SK-N-SH treated with all-trans-retinoic acid at 6 μM for 48 hours (cell line): ENCODE measurements around the gene ACP3.

Experiments used
- ARNTL ChIP-seq: fragments of 450-650 bp; formaldehyde crosslinking; IDR thresholded peaks from 2 replicates; pipeline ENCODE4 v1.5.0; 2020; ENCODE audit warnings: low read depth, mild to moderate bottlenecking, moderate library complexity, borderline replicate concordance
- BACH2 ChIP-seq: fragments of 250-450 bp; sonication (Bioruptor Pico); IDR thresholded peaks from 2 replicates; pipeline ENCODE4 v1.9.0; 2021; ENCODE audit warnings: mild to moderate bottlenecking, borderline replicate concordance
- CREB5 ChIP-seq: fragments of 250-450 bp; sonication (Bioruptor Pico); IDR thresholded peaks from 2 replicates; pipeline ENCODE4 v1.5.1; 2020; ENCODE audit warnings: low read depth, mild to moderate bottlenecking, moderate library complexity
- CSRNP3 ChIP-seq: fragments of 250-450 bp; sonication (Bioruptor Pico); IDR thresholded peaks from 2 replicates; pipeline ENCODE4 v1.5.1; 2021; ENCODE audit warnings: mild to moderate bottlenecking, moderate library complexity
- GLIS3 ChIP-seq: fragments of 250-450 bp; sonication (Bioruptor Pico); IDR thresholded peaks from 2 replicates; pipeline ENCODE4 v1.5.0; 2020; ENCODE audit warnings: mild to moderate bottlenecking, moderate library complexity
- ISL1 ChIP-seq: fragments of 250-450 bp; sonication (Bioruptor Pico); IDR thresholded peaks from 2 replicates; pipeline ENCODE4 v2.1.2; 2022; ENCODE audit warnings: mild to moderate bottlenecking, moderate library complexity
- PATZ1 ChIP-seq: fragments of 250-450 bp; sonication (Bioruptor Pico); IDR thresholded peaks from 2 replicates; pipeline ENCODE4 v1.8.0; 2020; ENCODE audit warnings: mild to moderate bottlenecking, moderate library complexity, borderline replicate concordance
- RARB ChIP-seq: fragments of 250-450 bp; sonication (Bioruptor Pico); IDR thresholded peaks from 2 replicates; pipeline ENCODE4 v1.8.0; 2021; ENCODE audit warnings: mild to moderate bottlenecking, moderate library complexity
- SNAI2 ChIP-seq: fragments of 250-450 bp; sonication (Bioruptor Pico); IDR thresholded peaks from 2 replicates; pipeline ENCODE4 v1.5.0; 2020; ENCODE audit warnings: mild to moderate bottlenecking, moderate library complexity
- TCF4 ChIP-seq: fragments of 250-450 bp; sonication (Bioruptor Pico); IDR thresholded peaks from 2 replicates; pipeline ENCODE4 v1.8.0; 2021; ENCODE audit warnings: mild to moderate bottlenecking, moderate library complexity, borderline replicate concordance
- TSHZ2 ChIP-seq: fragments of 250-450 bp; sonication (Bioruptor Pico); IDR thresholded peaks from 2 replicates; pipeline ENCODE4 v1.5.0; 2020; ENCODE audit warnings: mild to moderate bottlenecking, moderate library complexity
- ZFP3 ChIP-seq: fragments of 250-450 bp; sonication (Bioruptor Pico); IDR thresholded peaks from 2 replicates; pipeline ENCODE4 v1.5.0; 2020; ENCODE audit warnings: mild to moderate bottlenecking, moderate library complexity
- ZFP30 ChIP-seq: fragments of 450-650 bp; formaldehyde crosslinking; IDR thresholded peaks from 2 replicates; pipeline ENCODE4 v1.5.0; 2022; ENCODE audit warnings: mild to moderate bottlenecking, moderate library complexity
- ZNF70 ChIP-seq: fragments of 450-650 bp; formaldehyde crosslinking; IDR thresholded peaks from 2 replicates; pipeline ENCODE4 v1.5.0; 2020; ENCODE audit warnings: mild to moderate bottlenecking, moderate library complexity

GRCh38 chr3:132321304-132321703 lies 4.1 kb downstream of the ACP3 start:
- TF ChIP-seq CREB5 (CRISPR knock-in tag) (no peak), ZFP30 (CRISPR knock-in tag) (no peak), ARNTL (CRISPR knock-in tag) (no peak), ISL1 (no peak), PATZ1 (no peak), CSRNP3 (CRISPR knock-in tag) (no peak), ZNF70 (CRISPR knock-in tag) (no peak), ZFP3 (CRISPR knock-in tag) (no peak), TSHZ2 (CRISPR knock-in tag) (no peak), RARB (CRISPR knock-in tag) (no peak), BACH2 (CRISPR knock-in tag) (no peak), SNAI2 (no peak), GLIS3 (CRISPR knock-in tag) (no peak), TCF4 (CRISPR knock-in tag) (no peak)
